GM12878 (cell line): ENCODE data around the gene PTPRU. TPM values are rescaled to one million over a fixed set of nuclear protein-coding genes. Genes with fewer than 3 reads are reported as not detected.
"Not testable (repeated sequence)": the region's sequence is repeated elsewhere in the genome, so short reads cannot be mapped to it uniquely, and the experiment has no call there.

Source experiments
- ATAC-seq: fragments of 200-7000 bp; cut with Tn5 transposase; 3 replicates; pipeline ENCODE4 v1.9.1; 2020; ENCODE audit warnings: mild to moderate bottlenecking, moderate library complexity
- BruUV-seq: library from RNA; stranded (reverse); fragments of 400-500 nt; replicated peaks from 2 replicates; lab custom pipeline; 2021; lab: Mats Ljungman, UMichigan
- CTCF ChIA-PET: fragments of 300-600 bp; sonication (Branson Sonifier 250); formaldehyde crosslinking; extraction: SDS; loops from one replicate; lab custom pipeline; 2021; ENCODE audit warnings: inconsistent platforms; lab: Yijun Ruan, JAX
- POLR2A ChIA-PET: fragments of 350-600 bp; formaldehyde crosslinking; extraction: SDS; loops from one replicate; lab custom pipeline; 2021; ENCODE audit warnings: inconsistent platforms; lab: Charles Lee
- RAD21 ChIA-PET: fragments of 300-600 bp; sonication (Branson Sonifier 250); formaldehyde crosslinking; loops from one replicate; lab custom pipeline; 2023; ENCODE audit warnings: antibody characterized with exemption; ENCODE audit not compliant: unreplicated experiment; lab: Charles Lee
- SMC1A ChIA-PET: fragments of 300-600 bp; sonication (Branson Sonifier 250); formaldehyde crosslinking; loops from one replicate; lab custom pipeline; 2023; ENCODE audit not compliant: unreplicated experiment, uncharacterized antibody; lab: Charles Lee
- DNase-seq: peaks from one replicate; pipeline ENCODE4 v3.0.0-alpha.2; 2011; ENCODE audit warnings: low read depth, low spot score
- FAIRE-seq: peaks from 3 replicates; lab custom pipeline; 2011; peaks lifted over from hg19 to GRCh38; lab: Jason Lieb, UNC
- H2AFZ ChIP-seq: 2 replicates; pipeline ENCODE4 v1.6.0; 2011; ENCODE audit warnings: low read depth, low read length, control low read depth; ENCODE audit not compliant: control insufficient read depth
- H3K27ac ChIP-seq: 2 replicates; pipeline ENCODE4 v1.5.1; 2011; ENCODE audit warnings: control low read depth; ENCODE audit not compliant: control insufficient read depth, insufficient read depth
- H3K27me3 ChIP-seq, 2 experiments: replicated peaks in 1 of 2; 2 replicates each; pipeline versions ENCODE4 v1.6.0 to v1.6.1; 2011; ENCODE audit warnings: low read length in 1 of 2; ENCODE audit not compliant: control insufficient read depth in 2 of 2, insufficient read depth in 2 of 2
- H3K36me3 ChIP-seq, 2 experiments: 2 replicates each; pipeline ENCODE4 v1.5.1; 2011; ENCODE audit warnings: low read length in 1 of 2; ENCODE audit not compliant: control insufficient read depth in 2 of 2, insufficient read depth in 2 of 2
- H3K4me1 ChIP-seq: 2 replicates; pipeline ENCODE4 v1.6.1; 2011; ENCODE audit warnings: mild to moderate bottlenecking, low read length, moderate library complexity, mixed read lengths; ENCODE audit not compliant: control insufficient read depth, insufficient read depth
- H3K4me2 ChIP-seq: 2 replicates; pipeline ENCODE4 v1.6.0; 2011; ENCODE audit warnings: control low read depth; ENCODE audit not compliant: control insufficient read depth, insufficient read depth
- H3K4me3 ChIP-seq: fragments of 200-600 bp; sonication (generic); 2 replicates; pipeline ENCODE4 v1.5.1; 2016
- H3K79me2 ChIP-seq: 2 replicates; pipeline ENCODE4 v1.6.0; 2011; ENCODE audit warnings: low read length; ENCODE audit not compliant: control insufficient read depth, insufficient read depth
- H3K9ac ChIP-seq: 2 replicates; pipeline ENCODE4 v1.8.0; 2011; ENCODE audit warnings: low read length, control low read depth, mixed read lengths; ENCODE audit not compliant: control insufficient read depth, insufficient read depth
- H3K9me3 ChIP-seq: replicated peaks from 3 replicates; pipeline ENCODE4 v1.5.1; 2011; ENCODE audit warnings: mild to moderate bottlenecking, low read length; ENCODE audit not compliant: control insufficient read depth, insufficient read depth
- H4K20me1 ChIP-seq: 2 replicates; pipeline ENCODE4 v1.6.0; 2011; ENCODE audit not compliant: control insufficient read depth, insufficient read depth
- CREB1 ChIP-seq: IDR thresholded peaks from 2 replicates; pipeline ENCODE4 v1.6.1; 2012; ENCODE audit warnings: low read depth, mild to moderate bottlenecking, inconsistent platforms
- ESRRA ChIP-seq: IDR thresholded peaks from 2 replicates; pipeline ENCODE4 v1.6.1; 2012; ENCODE audit warnings: mild to moderate bottlenecking, low read length, improper control_type of control experiment
- PAX5 ChIP-seq: IDR thresholded peaks from 2 replicates; pipeline ENCODE4 v1.6.1; 2011; ENCODE audit warnings: low read depth, low read length, borderline replicate concordance
- RUNX3 ChIP-seq: IDR thresholded peaks from 2 replicates; pipeline ENCODE4 v1.6.1; 2012; ENCODE audit warnings: low read length, inconsistent platforms
- SIX5 ChIP-seq: IDR thresholded peaks from 2 replicates; pipeline ENCODE4 v1.6.1; 2011; ENCODE audit warnings: mild to moderate bottlenecking, low read depth, low read length, moderate library complexity; ENCODE audit not compliant: severe bottlenecking
- SREBF1 ChIP-seq: IDR thresholded peaks from 2 replicates; pipeline ENCODE4 v1.6.1; 2012; ENCODE audit warnings: mild to moderate bottlenecking, low read length
- TARDBP ChIP-seq: IDR thresholded peaks from 2 replicates; pipeline ENCODE4 v1.6.1; 2016; ENCODE audit warnings: borderline replicate concordance
- ZNF622 ChIP-seq: fragments of 450-650 bp; IDR thresholded peaks from 2 replicates; pipeline ENCODE4 v1.6.1; 2017; ENCODE audit warnings: mild to moderate bottlenecking, inconsistent platforms
- WGBS: methylation state at CpG from one replicate; pipeline ENCODE4 v1.1.6; 2016; ENCODE audit warnings: low lambda C conversion rate; ENCODE audit not compliant: insufficient replicate concordance, insufficient coverage; ENCODE audit errors: missing lambda C conversion rate; 5-methylcytosine and 5-hydroxymethylcytosine counted together
- in situ Hi-C: fragments of 300-500 bp; cut with MboI; formaldehyde crosslinking; loops from 9 replicates; pipeline ENCODE4 v1.14.3; 2018; ENCODE audit warnings: mixed read lengths
- intact Hi-C: fragments of 100-400 bp; cut with micrococcal nuclease; formaldehyde crosslinking; loops from one replicate; pipeline ENCODE4 v1.14.2; 2022; ENCODE audit not compliant: unreplicated experiment
- polyA plus RNA-seq, 11 experiments: library from polyadenylated mRNA; depleted of rRNA in 4 of 11; unstranded in 6 of 11; stranded (reverse) in 5 of 11; fragments of >200 nt; fragmentation: Nextera tagmentation in 4 of 11; fragmentation: Illumina TruSeq in 1 of 11; extraction: Ambion mirVana in 4 of 11; extraction: Trizol in 1 of 11; gene quantifications; 1 replicate in 1 of 11; 2 replicates in 10 of 11; pipeline versions ENCODE4 v1.2.1 to v1.2.3, GENCODE V29; 2011 to 2016; ENCODE audit warnings: inconsistent platforms in 2 of 11, missing spikeins in 2 of 11, low read depth in 1 of 11
- total RNA-seq, 4 experiments: library from RNA; depleted of rRNA in 3 of 4; stranded (reverse); fragments of >200 nt in 3 of 4; fragmentation: Illumina TruSeq in 1 of 4; extraction: Trizol in 1 of 4; gene quantifications; 2 replicates each; pipeline versions ENCODE4 v1.2.1 to v1.2.3, GENCODE V29; 2013 to 2021
- TF ChIP-seq, protein P1 (sequence below): fragments of 450-650 bp; conservative IDR thresholded peaks from 2 replicates; pipeline ENCODE4 v1.6.1; 2017; ENCODE audit warnings: mild to moderate bottlenecking, moderate library complexity

Gene PTPRU
- total and polyA plus RNA-seq, 10 of the 15 experiments (the other 5 are each of a cell fraction or from before 2014, with no cell fraction given), result 0.04 to 2.5 (median 0.73) TPM

DNA sequence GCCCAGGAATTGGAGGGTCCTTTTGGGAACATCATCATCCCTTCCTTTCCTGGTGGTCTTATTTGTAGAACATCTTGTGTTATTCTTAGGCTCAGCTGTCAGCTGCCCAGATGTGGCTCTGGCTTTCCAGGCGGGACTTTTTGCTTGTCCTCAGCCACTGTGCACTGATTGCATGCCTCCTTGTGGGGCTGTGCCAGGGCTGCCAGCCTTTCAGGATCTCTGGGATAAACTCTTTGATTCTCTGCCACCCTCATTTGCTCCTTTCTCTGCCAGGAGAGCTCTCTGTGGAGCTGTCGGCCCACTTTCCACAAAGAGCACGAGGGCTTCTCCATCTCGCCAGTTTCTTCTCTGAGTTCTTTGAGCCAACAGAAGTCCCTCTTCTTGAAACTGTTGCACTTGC lies 63.1 kb downstream of the PTPRU start:
- H3K9me3 ChIP-seq, result no peaks in the 10 kb centered on the region
- TF ChIP-seq RUNX3 (no peak), TARDBP (no peak), ZNF622 (no peak), CREB1 (no peak), SREBF1 (no peak), SIX5 (no peak), PAX5 (no peak), ESRRA (no peak)
- TF ChIP-seq, protein P1, sequence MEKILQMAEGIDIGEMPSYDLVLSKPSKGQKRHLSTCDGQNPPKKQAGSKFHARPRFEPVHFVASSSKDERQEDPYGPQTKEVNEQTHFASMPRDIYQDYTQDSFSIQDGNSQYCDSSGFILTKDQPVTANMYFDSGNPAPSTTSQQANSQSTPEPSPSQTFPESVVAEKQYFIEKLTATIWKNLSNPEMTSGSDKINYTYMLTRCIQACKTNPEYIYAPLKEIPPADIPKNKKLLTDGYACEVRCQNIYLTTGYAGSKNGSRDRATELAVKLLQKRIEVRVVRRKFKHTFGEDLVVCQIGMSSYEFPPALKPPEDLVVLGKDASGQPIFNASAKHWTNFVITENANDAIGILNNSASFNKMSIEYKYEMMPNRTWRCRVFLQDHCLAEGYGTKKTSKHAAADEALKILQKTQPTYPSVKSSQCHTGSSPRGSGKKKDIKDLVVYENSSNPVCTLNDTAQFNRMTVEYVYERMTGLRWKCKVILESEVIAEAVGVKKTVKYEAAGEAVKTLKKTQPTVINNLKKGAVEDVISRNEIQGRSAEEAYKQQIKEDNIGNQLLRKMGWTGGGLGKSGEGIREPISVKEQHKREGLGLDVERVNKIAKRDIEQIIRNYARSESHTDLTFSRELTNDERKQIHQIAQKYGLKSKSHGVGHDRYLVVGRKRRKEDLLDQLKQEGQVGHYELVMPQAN, result no peak
- intact Hi-C loops, result no loop called here
- ChIA-PET SMC1A (interaction anchor here (0.5 kb wide), 1 partner anchor 506 kb away, joined by 3 read pairs; no protein-coding TSS in a partner anchor), CTCF (no interaction called here), POLR2A (no interaction called here), RAD21 (no interaction called here)
- FAIRE-seq (no peak), ATAC-seq (no peak), DNase-seq (no peak)
- WGBS, result 24% methylated on average over 4 of the region's 4 CpGs
- no TSS peak for BruUV-seq
- H3K4me1 ChIP-seq, result no peaks in the 10 kb centered on the region
- no peaks in the 10 kb centered on the region for H3K36me3 ChIP-seq
- H4K20me1 ChIP-seq, result no peaks in the 10 kb centered on the region
- H3K9ac ChIP-seq, result no peak overlapping the region
- H3K27ac ChIP-seq, result no peak overlapping the region
- H3K4me3 ChIP-seq, result no peak overlapping the region
- no peak overlapping the region for H3K4me2 ChIP-seq
- H2AFZ ChIP-seq, result no peak overlapping the region
- in situ Hi-C loops, result no loop called here
- no peaks in the 10 kb centered on the region; a peak in 1 of 4 replicates for H3K27me3 ChIP-seq
- no peaks in the 10 kb centered on the region for H3K79me2 ChIP-seq

DNA sequence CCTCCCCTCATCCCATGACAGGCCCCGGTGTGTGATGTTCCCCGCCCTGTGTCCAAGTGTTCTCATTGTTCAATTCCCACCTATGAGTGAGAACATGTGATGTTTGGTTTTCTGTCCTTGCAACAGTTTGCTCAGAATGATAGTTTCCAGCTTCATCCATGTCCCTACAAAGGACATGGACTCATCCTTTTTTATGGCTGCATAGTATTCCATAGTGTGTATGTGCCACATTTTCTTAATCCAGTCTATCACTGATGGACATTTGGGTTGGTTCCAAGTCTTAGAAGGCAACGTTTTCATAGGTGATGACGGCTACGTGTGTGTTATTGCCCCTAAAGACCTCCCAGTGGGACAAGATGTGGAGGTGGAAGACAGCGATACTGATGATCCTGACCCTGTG lies 65.4 kb downstream of the PTPRU start:
- H3K4me1 ChIP-seq, result not testable (repeated sequence)

More for the DNA sequence above, 65.4 kb downstream of the PTPRU start:
- intact Hi-C loops, H3K27me3 ChIP-seq, SMC1A ChIA-PET, H3K4me2 ChIP-seq, H3K27ac ChIP-seq, H3K9ac ChIP-seq, H2AFZ ChIP-seq, ATAC-seq, BruUV-seq, DNase-seq, H4K20me1 ChIP-seq, in situ Hi-C loops, H3K36me3 ChIP-seq, RAD21 ChIA-PET, H3K4me3 ChIP-seq, FAIRE-seq, POLR2A ChIA-PET, H3K9me3 ChIP-seq, H3K79me2 ChIP-seq: not testable (repeated sequence)
- CTCF ChIA-PET, result interaction anchor here (0.6 kb wide), 1 partner anchor 71 kb away, joined by 3 read pairs; no protein-coding TSS in a partner anchor
- 48% methylated on average over 6 of the region's 6 CpGs for WGBS
